Bronchial epithelial cell (primary cell): ENCODE results near the gene SYS1. TPM values are rescaled to one million over a fixed set of nuclear protein-coding genes. Genes with fewer than 3 reads are reported as not detected.

Experiments
- DNase-seq: peaks from one replicate; pipeline ENCODE4 v3.0.0-alpha.2; 2010; ENCODE audit warnings: low read depth
- FAIRE-seq: peaks from 2 replicates; lab custom pipeline; 2011; peaks lifted over from hg19 to GRCh38; lab: Jason Lieb, UNC
- H3K27me3 ChIP-seq: 2 replicates; pipeline ENCODE4 v1.5.1; 2011; ENCODE audit warnings: low read length; ENCODE audit not compliant: control insufficient read depth, insufficient read depth
- H3K36me3 ChIP-seq: 2 replicates; pipeline ENCODE4 v1.5.1; 2011; ENCODE audit warnings: low read length; ENCODE audit not compliant: control insufficient read depth, insufficient read depth
- H3K4me3 ChIP-seq: 2 replicates; pipeline ENCODE4 v1.5.1; 2011; ENCODE audit warnings: mild to moderate bottlenecking, low read depth, low read length, control low read depth
- CTCF ChIP-seq: IDR thresholded peaks from 2 replicates; pipeline ENCODE4 v1.5.1; 2011; ENCODE audit warnings: mild to moderate bottlenecking, moderate library complexity, low read length, control low read depth, inconsistent platforms; ENCODE audit not compliant: insufficient read depth, severe bottlenecking
- total RNA-seq: library from RNA; depleted of rRNA; stranded (reverse); fragments of >200 nt; gene quantifications from 2 replicates; pipeline ENCODE4 v1.2.1, GENCODE V29; 2014

SYS1 gene
- total RNA-seq, 1 donor from 2014 or later: 17.9 TPM

DNA sequence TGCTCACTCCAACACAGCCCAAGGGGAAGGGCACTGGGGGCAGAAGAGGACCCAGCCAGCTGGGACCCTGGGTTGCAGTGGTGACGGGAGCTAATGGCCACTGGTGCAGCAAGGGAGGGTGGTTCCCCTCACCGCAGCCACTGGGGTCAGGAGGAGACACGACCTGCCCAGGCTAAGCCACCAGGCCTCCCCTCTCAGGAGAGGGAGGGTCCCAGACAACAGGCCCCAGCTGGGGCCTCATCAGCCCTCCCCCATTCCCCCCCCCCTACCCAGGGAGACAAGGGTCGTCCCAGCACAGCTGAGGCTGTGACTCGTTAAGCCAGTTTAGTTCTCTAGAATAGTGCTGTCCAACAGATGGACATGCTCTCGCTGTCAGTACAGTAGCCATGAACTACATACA lies 37.6 kb upstream of the SYS1 start:
- TF ChIP-seq CTCF: no peak
- no peak overlapping the region for H3K4me3 ChIP-seq
- DNase-seq (no peak), FAIRE-seq (no peak)
- H3K36me3 ChIP-seq: peaks cover 23% of the 10 kb centered on the region
- no peaks in the 10 kb centered on the region for H3K27me3 ChIP-seq

DNA sequence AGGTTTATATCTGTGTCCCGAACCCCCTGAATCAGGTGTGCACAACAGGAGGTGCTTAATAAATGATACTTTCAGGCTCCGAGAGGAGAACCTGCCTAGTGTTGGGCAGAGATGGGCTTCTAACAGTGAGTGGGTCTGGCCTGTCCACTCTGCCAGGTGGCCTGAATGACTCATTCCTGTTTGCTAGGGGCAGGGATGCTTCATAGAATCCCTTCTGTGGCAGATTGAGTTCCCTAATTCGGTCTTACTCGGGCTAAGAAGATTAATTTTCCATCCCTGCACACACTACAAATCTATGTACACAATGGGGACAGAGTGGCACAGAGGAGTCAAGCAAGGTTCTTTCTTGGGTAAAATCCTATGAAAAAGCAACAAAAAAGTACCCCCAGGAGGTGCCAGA lies 34.5 kb upstream of the SYS1 start:
- Histone ChIP-seq H3K4me3 (no peak overlapping the region), H3K27me3 (no peaks in the 10 kb centered on the region), H3K36me3 (peaks cover 40% of the 10 kb centered on the region)
- no peak for TF ChIP-seq CTCF
- FAIRE-seq: no peak
- no peak for DNase-seq

GRCh38 chr20:45329497-45330319 lies 33.2 kb upstream of the SYS1 start:
- Histone ChIP-seq H3K27me3 (no peaks in the 10 kb centered on the region), H3K4me3 (no peak overlapping the region), H3K36me3 (peaks cover 41% of the 10 kb centered on the region)
- peak; percentile 2 for TF ChIP-seq CTCF
- FAIRE-seq (no peak), DNase-seq (no peak)

- Histone ChIP-seq H3K36me3 (peaks cover 48% of the 10 kb centered on the region), H3K4me3 (no peak overlapping the region), H3K27me3 (no peaks in the 10 kb centered on the region)
- DNase-seq (no peak), FAIRE-seq (no peak)
- TF ChIP-seq CTCF: no peak
These were observed 32.5 kb upstream of the SYS1 start for GRCh38 chr20:45330476-45330875.

GRCh38 chr20:45336530-45337366 lies 26.2 kb upstream of the SYS1 start:
- DNase-seq (peak; percentile 99), FAIRE-seq (peak; percentile 83)
- Histone ChIP-seq H3K4me3 (no peak overlapping the region), H3K27me3 (no peaks in the 10 kb centered on the region), H3K36me3 (peaks cover 27% of the 10 kb centered on the region)
- no peak for TF ChIP-seq CTCF
